Omental fat pad (tissue), 4 donors: ENCODE data around the gene ACSS3. TPM values are rescaled to one million over a fixed set of nuclear protein-coding genes. Genes with fewer than 3 reads are reported as not detected.

Experiments
- ATAC-seq: fragments of 150-250 bp; one replicate; pipeline ENCODE4 v1.9.1; 2016; ENCODE audit warnings: mild to moderate bottlenecking, moderate library complexity; ENCODE audit not compliant: low FRiP score
- DNase-seq: peaks from one replicate; pipeline ENCODE4 v3.0.0-alpha.2; 2019; ENCODE audit warnings: low spot score
- CTCF ChIP-seq, 3 donors: fragments of 450-650 bp; IDR thresholded peaks; one replicate each; pipeline ENCODE4 v1.5.1; 2016 to 2017; ENCODE audit warnings: antibody characterized with exemption in 3 of 3, mild to moderate bottlenecking in 3 of 3, moderate library complexity in 2 of 3
- total RNA-seq, 4 donors: library from RNA; depleted of rRNA; stranded (reverse); fragments of >200 nt; gene quantifications; one replicate each; pipeline ENCODE4 v1.1.0, GENCODE V29; 2016

Gene ACSS3
- total RNA-seq, 4 donors from 2014 or later = 38.8 to 102 (median 57.9) TPM

- ATAC-seq (no peak), DNase-seq (no peak)
- no peak for TF ChIP-seq CTCF (IDR thresholded peaks at IDR 0.05)
Observed at GRCh38 chr12:81216739-81217138, 138.9 kb downstream of the ACSS3 start.

- TF ChIP-seq CTCF (IDR thresholded peaks at IDR 0.05) = no peak
- DNase-seq (no peak), ATAC-seq (no peak)
Observed at GRCh38 chr12:81221681-81222080, 143.8 kb downstream of the ACSS3 start.

GRCh38 chr12:81222846-81223592, 145.1 kb downstream of the ACSS3 start:
- DNase-seq (no peak), ATAC-seq (no peak)
- TF ChIP-seq CTCF (IDR thresholded peaks at IDR 0.05) = no peak

GRCh38 chr12:81224626-81225025, 146.7 kb downstream of the ACSS3 start:
- ATAC-seq = no peak
- no peak for DNase-seq

GRCh38 chr12:81229759-81230158, 151.9 kb downstream of the ACSS3 start:
- no peak for TF ChIP-seq CTCF (IDR thresholded peaks at IDR 0.05)
- ATAC-seq (no peak), DNase-seq (no peak)

More at GRCh38 chr12:81224626-81225025, 146.7 kb downstream of the ACSS3 start:
- TF ChIP-seq CTCF (IDR thresholded peaks at IDR 0.05) = no peak

- TF ChIP-seq CTCF (IDR thresholded peaks at IDR 0.05) = no peak
- no peak for DNase-seq
- no peak for ATAC-seq
Observed at GRCh38 chr12:81231574-81232368, 153.9 kb downstream of the ACSS3 start.
